NCI-H1694 (cell line): ENCODE measurements around the gene CD151.
A peak's percentile ranks its signal among the peaks of the same experiment; 100 is the strongest.

Experiments used
- DNase-seq: peaks from one replicate; lab custom pipeline; 2025; lab: John Stamatoyannopoulos, UW

CD151 gene

DNA sequence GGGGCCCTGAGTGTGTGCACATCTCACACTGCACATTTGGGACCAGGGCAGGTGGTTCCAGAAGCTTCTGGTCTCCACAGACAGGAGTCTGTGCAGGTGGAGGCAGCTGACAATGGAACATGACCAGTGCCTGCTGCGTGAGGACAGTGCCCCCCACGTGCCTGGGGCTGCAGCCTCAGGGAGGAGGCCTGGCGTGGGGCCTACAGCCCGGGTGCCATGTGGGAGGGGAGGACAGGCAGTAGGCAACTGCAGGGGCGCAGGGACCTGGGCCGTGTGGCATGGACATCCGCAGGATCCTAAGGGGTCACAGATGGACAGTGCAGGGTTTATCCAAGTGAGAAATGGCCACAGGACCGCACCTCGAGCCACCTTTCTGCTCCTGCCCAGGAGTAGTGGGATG lies 38.7 kb downstream of the CD151 start:
- DNase-seq: no peak

DNA sequence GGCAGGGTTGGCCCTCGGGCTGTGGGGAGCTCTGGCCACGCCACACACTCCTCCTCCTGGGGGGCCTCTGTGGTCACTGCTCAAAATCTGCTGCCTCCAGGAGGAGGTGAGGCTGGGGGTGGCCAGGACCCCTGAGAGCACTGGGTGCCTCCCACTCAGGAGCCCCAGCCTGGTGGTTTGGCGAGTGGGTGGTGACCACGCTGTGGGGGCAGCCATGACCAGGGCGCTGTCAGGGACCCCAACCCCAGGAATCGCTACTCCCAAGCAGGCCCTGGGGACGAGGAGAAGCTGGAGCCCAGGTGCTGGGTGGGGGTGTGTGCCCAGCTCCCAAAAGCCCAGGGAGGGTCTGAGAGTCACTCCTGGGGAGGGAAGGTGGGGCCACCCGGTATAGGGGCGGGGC lies 40.0 kb downstream of the CD151 start:
- DNase-seq: no peak

GRCh38 chr11:873706-874105 lies 41.0 kb downstream of the CD151 start:
- no peak for DNase-seq

- DNase-seq: no peak
These were observed 42.5 kb downstream of the CD151 start for GRCh38 chr11:875203-875602.

- DNase-seq: peak; percentile 79
These were observed 43.1 kb downstream of the CD151 start for GRCh38 chr11:875769-876301.

GRCh38 chr11:876545-876944 lies 43.8 kb downstream of the CD151 start:
- DNase-seq: peak; percentile 82

DNA sequence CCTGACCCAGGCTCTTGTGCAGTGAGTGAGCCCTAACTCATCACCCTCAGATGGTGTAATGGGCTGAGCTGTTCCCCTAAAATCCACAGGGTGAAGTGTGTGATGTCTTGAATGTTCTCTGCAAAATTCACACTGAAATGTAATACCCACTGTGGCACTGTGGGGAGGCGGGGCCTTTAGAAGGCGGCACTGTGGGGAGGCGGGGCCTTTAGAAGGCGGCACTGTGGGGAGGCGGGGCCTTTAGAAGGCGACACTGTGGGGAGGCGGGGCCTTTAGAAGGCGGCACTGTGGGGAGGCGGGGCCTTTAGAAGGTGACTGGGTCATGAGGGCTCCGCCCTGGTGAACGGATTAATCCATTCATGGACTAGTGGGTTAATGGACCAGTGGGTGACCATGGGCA lies 44.8 kb downstream of the CD151 start:
- DNase-seq: no peak

- DNase-seq: no peak
These were observed 47.7 kb downstream of the CD151 start for GRCh38 chr11:880447-880846.

DNA sequence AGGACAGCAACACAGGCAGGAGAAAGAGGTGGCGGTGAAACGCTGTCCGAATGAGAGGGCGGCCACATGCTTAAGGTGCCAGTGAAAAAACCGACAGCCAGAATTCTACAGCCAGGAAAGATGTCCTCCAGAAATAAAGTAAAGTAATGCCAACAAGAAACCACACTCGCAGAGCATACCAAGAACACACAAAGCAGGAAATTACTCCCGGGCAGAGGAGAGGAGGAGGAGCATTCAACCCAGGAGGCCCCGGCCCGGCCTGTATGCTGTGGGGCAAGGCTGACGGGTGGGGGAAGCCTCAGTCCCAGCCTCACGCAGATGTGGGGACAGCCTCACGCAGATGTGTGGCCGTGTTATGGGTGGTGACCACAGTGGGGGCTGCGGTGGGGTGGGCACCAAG lies 49.8 kb downstream of the CD151 start:
- no peak for DNase-seq

DNA sequence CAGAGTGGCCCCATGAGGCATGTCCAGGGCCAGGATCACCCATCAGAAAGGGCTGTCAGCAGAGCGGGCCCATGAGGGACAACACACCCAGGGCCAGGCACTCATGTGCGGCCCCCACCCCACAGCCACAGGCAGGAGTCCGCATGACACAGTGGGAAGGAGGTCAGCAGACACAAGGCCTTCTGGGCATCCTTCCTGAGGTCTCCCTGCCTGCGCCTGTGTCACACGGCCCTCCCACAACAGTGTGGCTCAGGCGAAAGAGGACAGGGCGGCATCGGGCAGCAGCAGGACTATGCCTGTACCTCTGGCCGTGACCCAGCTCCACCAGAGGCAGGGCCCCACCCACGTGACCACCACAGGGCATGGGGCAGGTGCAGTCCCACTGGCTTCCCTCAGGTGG lies 50.8 kb downstream of the CD151 start:
- no peak for DNase-seq

DNA sequence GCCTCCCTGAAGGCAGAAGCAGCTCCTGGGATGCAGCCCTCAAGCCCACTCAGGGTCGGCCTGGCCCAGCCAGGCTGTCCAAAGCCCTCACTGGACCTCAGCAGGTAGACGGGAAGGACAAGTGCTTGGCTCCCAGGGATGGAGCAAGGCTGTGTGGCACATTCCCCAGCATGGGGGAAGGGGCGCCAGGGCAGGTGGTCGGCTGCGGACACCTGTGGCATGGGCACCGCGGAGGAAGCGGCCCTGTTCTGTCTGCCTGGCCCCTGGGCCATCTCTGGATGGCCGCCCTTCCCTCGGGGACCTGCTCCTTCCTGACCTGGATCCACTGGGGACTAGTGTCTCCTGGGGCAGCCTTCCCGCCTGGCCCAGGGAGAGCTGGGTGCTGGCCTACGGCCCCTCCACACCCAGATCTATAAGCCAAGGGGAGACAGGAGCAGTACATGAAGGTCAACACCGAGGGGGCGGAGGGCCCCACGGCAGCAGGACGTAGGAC lies 51.9 kb downstream of the CD151 start:
- no peak for DNase-seq

GRCh38 chr11:886568-886967 lies 53.8 kb downstream of the CD151 start:
- DNase-seq: no peak

- no peak for DNase-seq
These were observed 54.8 kb downstream of the CD151 start for GRCh38 chr11:887589-887988.
